Neural crest cell (in vitro differentiated cells): Measurements from ENCODE around the gene ZFAND5. TPM values are rescaled to one million over a fixed set of nuclear protein-coding genes. Genes with fewer than 3 reads are reported as not detected.

Experiments
- DNase-seq: peaks from one replicate; pipeline ENCODE4 v3.0.0; 2021; ENCODE audit warnings: low read depth, mixed read lengths, low spot score
- H3K27ac Mint-ChIP-seq: one replicate; pipeline ENCODE4 v1.8.0; 2021; ENCODE audit warnings: mild to moderate bottlenecking, mixed read lengths; ENCODE audit not compliant: unreplicated experiment
- H3K27me3 Mint-ChIP-seq: 2 replicates; pipeline ENCODE4 v1.8.0; 2021; ENCODE audit warnings: low read depth, mild to moderate bottlenecking, mixed read lengths
- H3K36me3 Mint-ChIP-seq: 2 replicates; pipeline ENCODE4 v1.8.0; 2021; ENCODE audit warnings: low read depth, mild to moderate bottlenecking, mixed read lengths
- H3K4me1 Mint-ChIP-seq: 2 replicates; pipeline ENCODE4 v1.8.0; 2021; ENCODE audit warnings: mixed read lengths
- H3K4me3 Mint-ChIP-seq: one replicate; pipeline ENCODE4 v1.8.0; 2021; ENCODE audit warnings: mild to moderate bottlenecking, mixed read lengths
- H3K9me3 Mint-ChIP-seq: 2 replicates; pipeline ENCODE4 v1.8.0; 2021; ENCODE audit warnings: mixed read lengths
- total RNA-seq: library from RNA; stranded (reverse); gene quantifications from 2 replicates; pipeline ENCODE4 v1.2.1, GENCODE V29; 2021
- TF ChIP-seq, protein P1 (sequence below): fragments of 200-600 bp; sonication (generic); conservative IDR thresholded peaks from 2 replicates; pipeline ENCODE4 v1.5.0; 2021; ENCODE audit warnings: antibody characterized with exemption, mild to moderate bottlenecking

ZFAND5 gene
- total RNA-seq, 1 donor from 2014 or later: 201 TPM

DNA sequence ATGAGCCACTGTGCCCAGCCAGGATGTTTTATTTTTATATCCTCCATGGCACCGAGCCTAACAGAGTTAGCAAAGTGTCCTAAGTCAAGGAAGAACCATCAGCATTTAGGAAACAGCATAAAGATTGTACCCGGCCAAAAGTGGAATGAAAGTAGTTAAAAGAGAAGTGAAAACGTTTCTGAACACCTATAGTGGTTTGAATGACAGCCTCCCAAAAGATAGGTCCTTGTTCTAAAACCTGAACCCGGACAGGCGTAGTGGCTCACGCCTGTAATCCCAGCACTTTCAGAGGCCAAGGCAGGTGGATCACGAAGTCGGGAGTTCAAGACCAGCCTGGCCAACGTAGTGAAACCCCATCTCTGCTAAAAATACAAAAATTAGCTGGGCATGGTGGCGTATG lies 37.4 kb downstream of the ZFAND5 start:
- H3K9me3 Mint-ChIP-seq: peaks cover 12% of the 10 kb centered on the region
- H3K27ac Mint-ChIP-seq: no peak overlapping the region
- H3K36me3 Mint-ChIP-seq: no peaks in the 10 kb centered on the region
- H3K4me3 Mint-ChIP-seq: no peak overlapping the region
- H3K27me3 Mint-ChIP-seq: peaks cover 8% of the 10 kb centered on the region
- TF ChIP-seq, protein P1, sequence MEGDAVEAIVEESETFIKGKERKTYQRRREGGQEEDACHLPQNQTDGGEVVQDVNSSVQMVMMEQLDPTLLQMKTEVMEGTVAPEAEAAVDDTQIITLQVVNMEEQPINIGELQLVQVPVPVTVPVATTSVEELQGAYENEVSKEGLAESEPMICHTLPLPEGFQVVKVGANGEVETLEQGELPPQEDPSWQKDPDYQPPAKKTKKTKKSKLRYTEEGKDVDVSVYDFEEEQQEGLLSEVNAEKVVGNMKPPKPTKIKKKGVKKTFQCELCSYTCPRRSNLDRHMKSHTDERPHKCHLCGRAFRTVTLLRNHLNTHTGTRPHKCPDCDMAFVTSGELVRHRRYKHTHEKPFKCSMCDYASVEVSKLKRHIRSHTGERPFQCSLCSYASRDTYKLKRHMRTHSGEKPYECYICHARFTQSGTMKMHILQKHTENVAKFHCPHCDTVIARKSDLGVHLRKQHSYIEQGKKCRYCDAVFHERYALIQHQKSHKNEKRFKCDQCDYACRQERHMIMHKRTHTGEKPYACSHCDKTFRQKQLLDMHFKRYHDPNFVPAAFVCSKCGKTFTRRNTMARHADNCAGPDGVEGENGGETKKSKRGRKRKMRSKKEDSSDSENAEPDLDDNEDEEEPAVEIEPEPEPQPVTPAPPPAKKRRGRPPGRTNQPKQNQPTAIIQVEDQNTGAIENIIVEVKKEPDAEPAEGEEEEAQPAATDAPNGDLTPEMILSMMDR: no peak
- peaks cover 8% of the 10 kb centered on the region for H3K4me1 Mint-ChIP-seq
- no peak for DNase-seq

DNA sequence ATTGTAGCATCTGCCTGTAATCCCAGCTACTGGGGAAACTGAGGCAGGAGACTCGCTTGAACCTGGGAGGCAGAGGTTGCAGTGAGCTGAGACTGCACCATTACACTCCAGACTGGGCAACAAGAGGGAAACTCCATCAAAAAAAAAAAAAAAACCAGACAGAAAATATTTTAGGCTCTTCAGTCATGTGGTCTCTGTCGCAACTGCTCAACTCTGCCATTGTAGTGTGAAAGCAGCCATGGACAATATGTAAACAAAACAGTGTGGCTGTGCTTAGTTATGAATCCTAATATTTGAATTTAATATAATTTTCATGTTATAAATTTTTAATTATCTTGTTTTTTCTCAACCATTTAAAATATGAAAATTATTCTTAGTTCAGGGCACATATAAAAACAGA lies 38.4 kb downstream of the ZFAND5 start:
- peaks cover 8% of the 10 kb centered on the region for H3K4me1 Mint-ChIP-seq
- H3K9me3 Mint-ChIP-seq: peaks cover 18% of the 10 kb centered on the region
- H3K27ac Mint-ChIP-seq: no peak overlapping the region
- H3K27me3 Mint-ChIP-seq: peaks cover 12% of the 10 kb centered on the region
- H3K36me3 Mint-ChIP-seq: peaks cover 3% of the 10 kb centered on the region
- TF ChIP-seq, protein P1: no peak
- no peak for DNase-seq
- no peak overlapping the region for H3K4me3 Mint-ChIP-seq

DNA sequence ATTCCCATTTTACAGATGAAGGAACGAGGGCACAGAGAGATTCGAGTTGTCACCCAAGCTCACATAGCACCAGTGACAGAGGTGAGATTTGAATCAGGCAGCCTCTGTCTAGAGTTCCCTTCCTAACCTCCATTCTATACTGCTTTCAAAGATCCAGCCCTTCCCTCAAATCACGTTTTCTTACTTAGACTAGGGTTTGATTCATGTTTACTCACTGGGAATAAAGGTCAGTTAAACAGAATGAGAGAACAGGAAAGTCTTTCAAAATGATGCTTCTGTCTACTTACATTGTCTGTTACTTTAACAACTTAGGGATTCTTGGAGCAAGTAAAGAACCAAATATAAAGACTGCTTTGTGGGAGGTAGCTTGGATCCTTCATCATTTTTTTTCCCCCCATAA lies 40.0 kb downstream of the ZFAND5 start:
- Mint-ChIP-seq H3K4me1 (peaks cover 8% of the 10 kb centered on the region), H3K36me3 (peaks cover 3% of the 10 kb centered on the region), H3K4me3 (no peak overlapping the region), H3K27ac (no peak overlapping the region), H3K9me3 (peaks cover 18% of the 10 kb centered on the region), H3K27me3 (peaks cover 9% of the 10 kb centered on the region)
- TF ChIP-seq, protein P1: no peak
- DNase-seq: no peak

DNA sequence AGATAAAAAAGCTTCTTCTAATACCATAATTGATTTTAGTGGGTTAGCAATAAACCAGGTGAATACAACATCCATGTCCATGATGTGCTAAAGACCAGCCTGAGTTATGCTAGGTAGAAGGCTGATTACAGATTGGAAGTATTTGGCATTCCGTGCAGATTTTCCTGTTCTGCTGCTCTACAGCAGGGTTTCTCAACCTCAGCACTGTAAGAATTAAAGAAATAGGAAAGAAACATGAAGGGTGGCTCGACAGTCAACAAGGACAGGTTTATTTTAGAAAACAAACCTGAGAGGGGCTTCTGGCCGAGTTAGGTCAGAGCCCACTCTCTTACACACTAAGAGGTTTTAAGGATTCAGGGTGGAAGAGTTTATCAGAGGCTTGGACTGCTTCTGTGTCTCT lies 42.3 kb downstream of the ZFAND5 start:
- peaks cover 9% of the 10 kb centered on the region for H3K27me3 Mint-ChIP-seq
- TF ChIP-seq, protein P1: no peak
- peaks cover 16% of the 10 kb centered on the region for H3K9me3 Mint-ChIP-seq
- peaks cover 3% of the 10 kb centered on the region for H3K36me3 Mint-ChIP-seq
- no peak overlapping the region for H3K27ac Mint-ChIP-seq
- H3K4me3 Mint-ChIP-seq: no peak overlapping the region
- no peak for DNase-seq
- H3K4me1 Mint-ChIP-seq: peaks cover 8% of the 10 kb centered on the region

DNA sequence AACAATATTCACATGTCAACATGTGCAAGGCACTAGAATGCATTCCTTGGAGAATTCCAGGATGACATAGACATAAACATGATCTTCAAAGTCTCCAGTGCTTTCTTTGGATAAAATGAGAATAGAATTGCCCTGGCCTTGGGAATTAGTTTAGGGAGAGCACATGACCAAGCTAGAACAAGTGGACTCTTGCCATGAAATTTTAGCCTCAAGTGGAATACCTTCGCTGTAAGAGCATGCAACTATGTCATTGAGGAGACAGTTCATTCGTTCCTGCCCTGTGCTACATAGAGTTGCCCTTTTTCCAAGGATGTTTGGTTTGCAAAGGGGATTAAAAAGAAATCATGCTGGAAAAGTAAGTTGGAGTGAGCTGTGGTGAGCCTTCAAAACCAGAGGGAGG lies 42.7 kb downstream of the ZFAND5 start:
- H3K4me1 Mint-ChIP-seq: peaks cover 8% of the 10 kb centered on the region
- H3K36me3 Mint-ChIP-seq: peaks cover 3% of the 10 kb centered on the region
- TF ChIP-seq, protein P1: no peak
- DNase-seq: no peak
- no peak overlapping the region for H3K4me3 Mint-ChIP-seq
- H3K9me3 Mint-ChIP-seq: peaks cover 16% of the 10 kb centered on the region
- no peak overlapping the region for H3K27ac Mint-ChIP-seq
- H3K27me3 Mint-ChIP-seq: peaks cover 9% of the 10 kb centered on the region
